Jurkat, Clone E6-1 (cell line): ENCODE data around the gene C17orf114.

Experiments
- DNase-seq: peaks from one replicate; pipeline ENCODE4 v3.0.0-alpha.2; 2011; ENCODE audit warnings: low read depth, low spot score
- H3K4me3 ChIP-seq: 2 replicates; pipeline ENCODE4 v1.5.1; 2011; ENCODE audit warnings: mild to moderate bottlenecking, low read length, control low read depth, moderate library complexity

C17orf114 gene

GRCh38 chr17:4789951-4790704, 12.0 kb downstream of the C17orf114 start:
- peak; percentile 69 for DNase-seq
- peak overlapping the region; percentile 66 for H3K4me3 ChIP-seq

GRCh38 chr17:4789701-4789950, 12.5 kb downstream of the C17orf114 start:
- DNase-seq: no peak
- peak overlapping the region; percentile 66 for H3K4me3 ChIP-seq

- no peak for DNase-seq
- H3K4me3 ChIP-seq: peak within 1 kb of the TSS; percentile 66
These were observed 13.1 kb downstream of the C17orf114 start, which contains the start of gene GLTPD2 for GRCh38 chr17:4788807-4789700. TSS of gene GLTPD2 (plus strand) at chr17:4788964. CDS start at chr17:4789012, 48 bp downstream.

- no peak for DNase-seq
- no peak overlapping the region for H3K4me3 ChIP-seq
These were observed 13.8 kb downstream of the C17orf114 start for GRCh38 chr17:4788159-4788806.

- no peak overlapping the region for H3K4me3 ChIP-seq
- no peak for DNase-seq
These were observed 15.6 kb downstream of the C17orf114 start for GRCh38 chr17:4786516-4786915.

- no peak for DNase-seq
- no peak within 1 kb of the TSS for H3K4me3 ChIP-seq
These were observed 16.0 kb downstream of the C17orf114 start, which contains the start of gene VMO1 for GRCh38 chr17:4786106-4786511. TSS of gene VMO1 (minus strand) at chr17:4786364. CDS start at chr17:4786352, 12 bp downstream.

GRCh38 chr17:4785311-4786105, 16.6 kb downstream of the C17orf114 start:
- DNase-seq: no peak
- H3K4me3 ChIP-seq: no peak overlapping the region

GRCh38 chr17:4782652-4783051, 19.5 kb downstream of the C17orf114 start:
- no peak for DNase-seq

GRCh38 chr17:4780325-4780955, 21.7 kb downstream of the C17orf114 start:
- H3K4me3 ChIP-seq: no peak overlapping the region
- no peak for DNase-seq

More at GRCh38 chr17:4782652-4783051, 19.5 kb downstream of the C17orf114 start:
- H3K4me3 ChIP-seq: no peak overlapping the region

GRCh38 chr17:4777969-4778760, 24.0 kb downstream of the C17orf114 start:
- H3K4me3 ChIP-seq: no peak overlapping the region
- no peak for DNase-seq

GRCh38 chr17:4772235-4772613, 29.9 kb downstream of the C17orf114 start:
- no peak overlapping the region for H3K4me3 ChIP-seq
- DNase-seq: no peak

- H3K4me3 ChIP-seq: no peak within 1 kb of the TSS
- peak; percentile 68 for DNase-seq
These were observed 30.5 kb downstream of the C17orf114 start, which contains the start of gene TM4SF5 for GRCh38 chr17:4771519-4772234. TSS of gene TM4SF5 (plus strand) at chr17:4771886. CDS start at chr17:4771923, 37 bp downstream.

- no peak overlapping the region for H3K4me3 ChIP-seq
- no peak for DNase-seq
These were observed 32.5 kb downstream of the C17orf114 start for GRCh38 chr17:4769628-4770027.

GRCh38 chr17:4768298-4768697, 33.8 kb downstream of the C17orf114 start:
- H3K4me3 ChIP-seq: no peak overlapping the region
- no peak for DNase-seq

GRCh38 chr17:4766723-4767122, 35.4 kb downstream of the C17orf114 start:
- H3K4me3 ChIP-seq: no peak overlapping the region
- DNase-seq: no peak

GRCh38 chr17:4766201-4766600, 35.9 kb downstream of the C17orf114 start:
- no peak overlapping the region for H3K4me3 ChIP-seq
- no peak for DNase-seq

GRCh38 chr17:4764595-4764994, 37.5 kb downstream of the C17orf114 start:
- no peak for DNase-seq
- no peak overlapping the region for H3K4me3 ChIP-seq
